Prostate gland (tissue), 2 donors: Measurements from ENCODE around the gene NUAK2.

ENCODE experiments used
- POLR2A ChIP-seq: fragments of 450-650 bp; IDR thresholded peaks from one replicate; pipeline ENCODE4 v1.6.1; 2016; ENCODE audit warnings: antibody characterized with exemption, mild to moderate bottlenecking
- TF ChIP-seq, protein P1 (sequence below), 4 experiments: fragments of 200-600 bp in 2 of 4; fragments of 450-650 bp in 2 of 4; sonication (generic) in 2 of 4; IDR thresholded peaks; 1 replicate in 3 of 4; 2 replicates in 1 of 4; pipeline ENCODE4 v1.5.1; 2016 to 2019; ENCODE audit warnings: antibody characterized with exemption in 4 of 4, mild to moderate bottlenecking in 2 of 4, moderate library complexity in 2 of 4

DNA sequence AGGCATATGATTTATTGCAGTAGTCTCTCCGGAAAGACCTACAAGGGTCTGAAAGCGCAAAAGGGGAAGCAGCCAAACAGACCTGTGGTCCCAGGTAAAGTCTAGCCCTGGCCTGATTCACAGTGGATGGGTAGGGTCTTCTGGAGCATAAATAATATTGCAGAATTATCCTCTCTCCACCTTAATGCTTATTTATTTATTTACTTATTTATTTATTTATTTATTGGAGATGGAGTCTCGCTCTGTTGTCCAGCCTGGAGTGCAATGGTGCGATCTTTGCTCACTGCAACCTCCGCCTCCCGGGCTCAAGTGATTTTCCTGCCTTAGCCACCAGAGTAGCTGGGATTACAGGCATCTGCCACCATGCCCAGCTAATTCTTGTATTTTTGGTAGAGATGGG, 46.9 kb upstream of the NUAK2 start:
- no peak for TF ChIP-seq POLR2A
- TF ChIP-seq, protein P1, sequence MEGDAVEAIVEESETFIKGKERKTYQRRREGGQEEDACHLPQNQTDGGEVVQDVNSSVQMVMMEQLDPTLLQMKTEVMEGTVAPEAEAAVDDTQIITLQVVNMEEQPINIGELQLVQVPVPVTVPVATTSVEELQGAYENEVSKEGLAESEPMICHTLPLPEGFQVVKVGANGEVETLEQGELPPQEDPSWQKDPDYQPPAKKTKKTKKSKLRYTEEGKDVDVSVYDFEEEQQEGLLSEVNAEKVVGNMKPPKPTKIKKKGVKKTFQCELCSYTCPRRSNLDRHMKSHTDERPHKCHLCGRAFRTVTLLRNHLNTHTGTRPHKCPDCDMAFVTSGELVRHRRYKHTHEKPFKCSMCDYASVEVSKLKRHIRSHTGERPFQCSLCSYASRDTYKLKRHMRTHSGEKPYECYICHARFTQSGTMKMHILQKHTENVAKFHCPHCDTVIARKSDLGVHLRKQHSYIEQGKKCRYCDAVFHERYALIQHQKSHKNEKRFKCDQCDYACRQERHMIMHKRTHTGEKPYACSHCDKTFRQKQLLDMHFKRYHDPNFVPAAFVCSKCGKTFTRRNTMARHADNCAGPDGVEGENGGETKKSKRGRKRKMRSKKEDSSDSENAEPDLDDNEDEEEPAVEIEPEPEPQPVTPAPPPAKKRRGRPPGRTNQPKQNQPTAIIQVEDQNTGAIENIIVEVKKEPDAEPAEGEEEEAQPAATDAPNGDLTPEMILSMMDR (IDR thresholded peaks at IDR 0.05) = no peak
